ENCODE measurements around the gene IL1RAPL2.

DNA sequence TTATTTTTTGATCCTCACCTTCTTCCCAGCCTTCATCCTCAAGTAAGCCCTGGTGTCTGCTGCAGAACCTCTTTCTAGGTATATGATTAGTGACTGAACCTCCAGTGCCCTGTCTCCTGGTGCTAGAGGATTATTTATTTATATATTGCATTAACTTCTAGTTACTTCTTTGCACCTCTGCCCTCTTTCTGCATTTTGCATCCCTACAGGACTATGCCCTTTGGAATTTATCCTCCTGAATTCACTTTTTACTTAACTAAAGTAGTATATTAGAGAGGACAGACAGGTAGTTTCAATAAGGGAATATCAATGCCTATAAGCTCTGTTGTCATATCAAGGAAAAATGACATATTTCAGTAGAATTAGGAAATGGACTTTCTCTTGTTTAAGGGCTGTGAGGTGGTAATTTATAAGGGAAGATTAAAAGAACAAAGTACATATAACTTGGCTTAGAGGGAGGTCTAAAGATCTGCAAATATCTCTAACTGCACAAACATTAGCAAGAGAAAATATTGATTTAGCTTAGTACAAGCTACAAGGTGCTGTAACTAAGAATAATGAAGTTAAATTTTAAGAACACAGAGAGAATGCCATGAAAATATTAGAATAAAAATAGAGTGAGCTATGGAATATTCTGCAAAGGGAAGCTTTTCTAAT lies 472.8 kb downstream of the IL1RAPL2 start:
- TF ChIP-seq, protein P1, sequence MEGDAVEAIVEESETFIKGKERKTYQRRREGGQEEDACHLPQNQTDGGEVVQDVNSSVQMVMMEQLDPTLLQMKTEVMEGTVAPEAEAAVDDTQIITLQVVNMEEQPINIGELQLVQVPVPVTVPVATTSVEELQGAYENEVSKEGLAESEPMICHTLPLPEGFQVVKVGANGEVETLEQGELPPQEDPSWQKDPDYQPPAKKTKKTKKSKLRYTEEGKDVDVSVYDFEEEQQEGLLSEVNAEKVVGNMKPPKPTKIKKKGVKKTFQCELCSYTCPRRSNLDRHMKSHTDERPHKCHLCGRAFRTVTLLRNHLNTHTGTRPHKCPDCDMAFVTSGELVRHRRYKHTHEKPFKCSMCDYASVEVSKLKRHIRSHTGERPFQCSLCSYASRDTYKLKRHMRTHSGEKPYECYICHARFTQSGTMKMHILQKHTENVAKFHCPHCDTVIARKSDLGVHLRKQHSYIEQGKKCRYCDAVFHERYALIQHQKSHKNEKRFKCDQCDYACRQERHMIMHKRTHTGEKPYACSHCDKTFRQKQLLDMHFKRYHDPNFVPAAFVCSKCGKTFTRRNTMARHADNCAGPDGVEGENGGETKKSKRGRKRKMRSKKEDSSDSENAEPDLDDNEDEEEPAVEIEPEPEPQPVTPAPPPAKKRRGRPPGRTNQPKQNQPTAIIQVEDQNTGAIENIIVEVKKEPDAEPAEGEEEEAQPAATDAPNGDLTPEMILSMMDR (IDR thresholded peaks at IDR 0.05): no peak
- TF ChIP-seq POLR2A (IDR thresholded peaks at IDR 0.05): no peak

All from thyroid gland (tissue), 4 donors.